HEK293 (cell line): Measurements from ENCODE around the gene FICD.

ENCODE experiments used
- HOXC10 ChIP-seq: sonication (generic); formaldehyde crosslinking; IDR thresholded peaks from 2 replicates; pipeline ENCODE4 v1.8.1; 2023; ENCODE audit warnings: mild to moderate bottlenecking, missing genetic modification reagents
- HOXD13 ChIP-seq: sonication (generic); formaldehyde crosslinking; IDR thresholded peaks from 2 replicates; pipeline ENCODE4 v1.8.0; 2022; ENCODE audit warnings: missing genetic modification reagents, borderline replicate concordance
- KLF16 ChIP-seq: fragments of 450-650 bp; formaldehyde crosslinking; IDR thresholded peaks from 2 replicates; pipeline ENCODE4 v1.5.1; 2017; ENCODE audit warnings: missing biosample characterization, missing genetic modification characterization
- SCRT2 ChIP-seq: fragments of 450-650 bp; formaldehyde crosslinking; IDR thresholded peaks from 2 replicates; pipeline ENCODE4 v1.5.1; 2016; ENCODE audit warnings: missing biosample characterization, missing genetic modification characterization
- ZBTB17 ChIP-seq: fragments of 450-650 bp; formaldehyde crosslinking; IDR thresholded peaks from 2 replicates; pipeline ENCODE4 v1.5.1; 2016; ENCODE audit warnings: missing biosample characterization, missing genetic modification characterization
- ZBTB48 ChIP-seq: fragments of 450-650 bp; formaldehyde crosslinking; IDR thresholded peaks from 2 replicates; pipeline ENCODE4 v1.5.1; 2016; ENCODE audit warnings: missing biosample characterization, missing genetic modification characterization
- ZNF157 ChIP-seq: fragments of 450-650 bp; formaldehyde crosslinking; IDR thresholded peaks from 2 replicates; pipeline ENCODE4 v1.5.1; 2016; ENCODE audit warnings: missing biosample characterization, missing genetic modification characterization
- ZNF184 ChIP-seq: fragments of 450-650 bp; IDR thresholded peaks from 2 replicates; pipeline ENCODE4 v1.5.1; 2018; ENCODE audit warnings: missing biosample characterization, mild to moderate bottlenecking, missing genetic modification characterization
- ZNF211 ChIP-seq: fragments of 450-650 bp; formaldehyde crosslinking; IDR thresholded peaks from 2 replicates; pipeline ENCODE4 v1.5.1; 2016; ENCODE audit warnings: low read depth, missing biosample characterization, missing genetic modification characterization
- ZNF223 ChIP-seq: fragments of 450-650 bp; formaldehyde crosslinking; IDR thresholded peaks from 2 replicates; pipeline ENCODE4 v1.5.1; 2016; ENCODE audit warnings: missing biosample characterization, missing genetic modification characterization
- ZNF248 ChIP-seq: fragments of 450-650 bp; formaldehyde crosslinking; IDR thresholded peaks from 2 replicates; pipeline ENCODE4 v1.5.1; 2017; ENCODE audit warnings: missing biosample characterization, missing genetic modification characterization
- ZNF292 ChIP-seq: fragments of 450-650 bp; formaldehyde crosslinking; IDR thresholded peaks from 2 replicates; pipeline ENCODE4 v1.5.1; 2016; ENCODE audit warnings: low read depth, missing biosample characterization, missing genetic modification characterization, borderline replicate concordance
- ZNF354C ChIP-seq: fragments of 450-650 bp; formaldehyde crosslinking; IDR thresholded peaks from 2 replicates; pipeline ENCODE4 v1.5.1; 2016; ENCODE audit warnings: missing biosample characterization, missing genetic modification characterization, low read depth, borderline replicate concordance
- ZNF529 ChIP-seq: fragments of 450-650 bp; formaldehyde crosslinking; IDR thresholded peaks from 2 replicates; pipeline ENCODE4 v1.5.1; 2017; ENCODE audit warnings: missing genetic modification characterization, missing biosample characterization; ENCODE audit not compliant: insufficient replicate concordance
- ZNF670 ChIP-seq: fragments of 450-650 bp; formaldehyde crosslinking; IDR thresholded peaks from 2 replicates; pipeline ENCODE4 v1.5.1; 2016; ENCODE audit warnings: missing biosample characterization, missing genetic modification characterization, low read depth
- ZNF76 ChIP-seq: fragments of 450-650 bp; formaldehyde crosslinking; IDR thresholded peaks from 2 replicates; pipeline ENCODE4; 2016; ENCODE audit warnings: low read depth, missing biosample characterization, missing genetic modification characterization, borderline replicate concordance
- ZNF776 ChIP-seq: fragments of 450-650 bp; formaldehyde crosslinking; IDR thresholded peaks from 2 replicates; pipeline ENCODE4 v1.5.0; 2017; ENCODE audit warnings: missing biosample characterization, missing genetic modification characterization, borderline replicate concordance
- ZNF843 ChIP-seq: fragments of 450-650 bp; formaldehyde crosslinking; IDR thresholded peaks from 2 replicates; pipeline ENCODE4 v1.5.1; 2016; ENCODE audit warnings: missing biosample characterization, missing genetic modification characterization
- TF ChIP-seq, protein P1 (sequence below): fragments of 450-650 bp; formaldehyde crosslinking; IDR thresholded peaks from 2 replicates; pipeline ENCODE4 v1.5.1; 2016; ENCODE audit warnings: missing biosample characterization, missing genetic modification characterization
- TF ChIP-seq, protein P2 (sequence below): fragments of 450-650 bp; formaldehyde crosslinking; IDR thresholded peaks from 2 replicates; pipeline ENCODE4 v1.5.1; 2016; ENCODE audit warnings: missing biosample characterization, missing genetic modification characterization, borderline replicate concordance
- TF ChIP-seq, protein P3 (sequence below): fragments of 450-650 bp; formaldehyde crosslinking; IDR thresholded peaks from 2 replicates; pipeline ENCODE4 v1.5.1; 2016; ENCODE audit warnings: missing biosample characterization, missing genetic modification characterization
- TF ChIP-seq, protein P4 (sequence below): fragments of 450-650 bp; formaldehyde crosslinking; IDR thresholded peaks from 2 replicates; pipeline ENCODE4 v1.5.1; 2017; ENCODE audit warnings: missing biosample characterization, missing genetic modification characterization
- TF ChIP-seq, protein P5 (sequence below): fragments of 450-650 bp; formaldehyde crosslinking; IDR thresholded peaks from 2 replicates; pipeline ENCODE4 v1.5.1; 2016; ENCODE audit warnings: missing biosample characterization, missing genetic modification characterization
- TF ChIP-seq, protein P6 (sequence below): fragments of 450-650 bp; formaldehyde crosslinking; IDR thresholded peaks from 2 replicates; pipeline ENCODE4; 2016; ENCODE audit warnings: missing biosample characterization, missing genetic modification characterization

The FICD gene

DNA sequence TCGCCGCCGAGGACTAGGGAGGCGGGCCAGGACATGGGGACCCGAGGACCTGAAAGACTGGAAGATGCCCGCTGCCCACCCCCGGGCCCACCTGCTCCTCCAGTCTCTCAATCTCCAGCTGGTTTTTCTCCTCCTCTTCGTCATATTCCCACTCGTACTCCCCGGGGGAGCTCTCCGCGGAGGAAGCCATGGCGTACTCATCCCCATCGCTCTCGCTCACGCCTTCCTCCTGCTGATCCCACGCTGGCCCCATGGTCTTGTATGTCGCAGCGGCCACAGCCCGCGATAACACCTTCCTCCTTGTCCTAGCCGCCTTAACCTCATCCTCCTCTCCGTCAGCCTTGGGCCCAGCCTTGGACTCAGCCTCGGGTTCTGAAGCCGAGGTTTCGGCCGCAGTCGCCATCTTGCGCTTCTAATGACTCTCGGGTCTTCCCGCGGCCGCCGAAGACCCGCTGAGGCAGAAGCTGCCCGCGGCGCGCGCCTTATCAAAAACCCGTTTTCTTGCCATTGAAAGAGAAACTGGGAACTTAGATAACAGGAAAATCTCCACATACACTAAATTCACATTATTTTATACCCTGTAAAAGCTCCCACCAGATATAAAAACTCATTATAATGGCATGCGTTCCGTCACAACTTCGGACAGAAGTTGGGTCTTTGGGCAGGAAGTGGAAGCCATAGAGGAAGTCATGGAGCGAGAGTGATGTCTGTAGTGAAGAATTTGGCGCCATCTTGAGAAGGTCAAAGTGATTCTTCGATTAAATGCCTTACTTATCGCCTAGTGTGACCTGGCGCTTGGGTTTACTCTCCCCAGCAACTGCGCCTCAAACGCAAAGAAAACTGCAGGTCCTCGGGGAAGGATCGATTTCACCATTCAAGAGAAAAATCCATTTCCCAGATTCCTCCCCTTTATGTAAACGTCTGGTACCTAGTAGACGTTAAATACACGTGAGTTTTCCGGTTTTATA lies 46.0 kb downstream of the FICD start, which contains the start of gene SART3 (continued):
- TF ChIP-seq, protein P1, sequence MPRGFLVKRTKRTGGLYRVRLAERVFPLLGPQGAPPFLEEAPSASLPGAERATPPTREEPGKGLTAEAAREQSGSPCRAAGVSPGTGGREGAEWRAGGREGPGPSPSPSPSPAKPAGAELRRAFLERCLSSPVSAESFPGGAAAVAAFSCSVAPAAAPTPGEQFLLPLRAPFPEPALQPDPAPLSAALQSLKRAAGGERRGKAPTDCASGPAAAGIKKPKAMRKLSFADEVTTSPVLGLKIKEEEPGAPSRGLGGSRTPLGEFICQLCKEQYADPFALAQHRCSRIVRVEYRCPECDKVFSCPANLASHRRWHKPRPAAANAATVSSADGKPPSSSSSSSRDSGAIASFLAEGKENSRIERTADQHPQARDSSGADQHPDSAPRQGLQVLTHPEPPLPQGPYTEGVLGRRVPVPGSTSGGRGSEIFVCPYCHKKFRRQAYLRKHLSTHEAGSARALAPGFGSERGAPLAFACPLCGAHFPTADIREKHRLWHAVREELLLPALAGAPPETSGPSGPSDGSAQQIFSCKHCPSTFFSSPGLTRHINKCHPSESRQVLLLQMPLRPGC (tag by site-specific recombination) = peak; percentile 46; the same call in 1 of the 2 replicates
- TF ChIP-seq, protein P2, sequence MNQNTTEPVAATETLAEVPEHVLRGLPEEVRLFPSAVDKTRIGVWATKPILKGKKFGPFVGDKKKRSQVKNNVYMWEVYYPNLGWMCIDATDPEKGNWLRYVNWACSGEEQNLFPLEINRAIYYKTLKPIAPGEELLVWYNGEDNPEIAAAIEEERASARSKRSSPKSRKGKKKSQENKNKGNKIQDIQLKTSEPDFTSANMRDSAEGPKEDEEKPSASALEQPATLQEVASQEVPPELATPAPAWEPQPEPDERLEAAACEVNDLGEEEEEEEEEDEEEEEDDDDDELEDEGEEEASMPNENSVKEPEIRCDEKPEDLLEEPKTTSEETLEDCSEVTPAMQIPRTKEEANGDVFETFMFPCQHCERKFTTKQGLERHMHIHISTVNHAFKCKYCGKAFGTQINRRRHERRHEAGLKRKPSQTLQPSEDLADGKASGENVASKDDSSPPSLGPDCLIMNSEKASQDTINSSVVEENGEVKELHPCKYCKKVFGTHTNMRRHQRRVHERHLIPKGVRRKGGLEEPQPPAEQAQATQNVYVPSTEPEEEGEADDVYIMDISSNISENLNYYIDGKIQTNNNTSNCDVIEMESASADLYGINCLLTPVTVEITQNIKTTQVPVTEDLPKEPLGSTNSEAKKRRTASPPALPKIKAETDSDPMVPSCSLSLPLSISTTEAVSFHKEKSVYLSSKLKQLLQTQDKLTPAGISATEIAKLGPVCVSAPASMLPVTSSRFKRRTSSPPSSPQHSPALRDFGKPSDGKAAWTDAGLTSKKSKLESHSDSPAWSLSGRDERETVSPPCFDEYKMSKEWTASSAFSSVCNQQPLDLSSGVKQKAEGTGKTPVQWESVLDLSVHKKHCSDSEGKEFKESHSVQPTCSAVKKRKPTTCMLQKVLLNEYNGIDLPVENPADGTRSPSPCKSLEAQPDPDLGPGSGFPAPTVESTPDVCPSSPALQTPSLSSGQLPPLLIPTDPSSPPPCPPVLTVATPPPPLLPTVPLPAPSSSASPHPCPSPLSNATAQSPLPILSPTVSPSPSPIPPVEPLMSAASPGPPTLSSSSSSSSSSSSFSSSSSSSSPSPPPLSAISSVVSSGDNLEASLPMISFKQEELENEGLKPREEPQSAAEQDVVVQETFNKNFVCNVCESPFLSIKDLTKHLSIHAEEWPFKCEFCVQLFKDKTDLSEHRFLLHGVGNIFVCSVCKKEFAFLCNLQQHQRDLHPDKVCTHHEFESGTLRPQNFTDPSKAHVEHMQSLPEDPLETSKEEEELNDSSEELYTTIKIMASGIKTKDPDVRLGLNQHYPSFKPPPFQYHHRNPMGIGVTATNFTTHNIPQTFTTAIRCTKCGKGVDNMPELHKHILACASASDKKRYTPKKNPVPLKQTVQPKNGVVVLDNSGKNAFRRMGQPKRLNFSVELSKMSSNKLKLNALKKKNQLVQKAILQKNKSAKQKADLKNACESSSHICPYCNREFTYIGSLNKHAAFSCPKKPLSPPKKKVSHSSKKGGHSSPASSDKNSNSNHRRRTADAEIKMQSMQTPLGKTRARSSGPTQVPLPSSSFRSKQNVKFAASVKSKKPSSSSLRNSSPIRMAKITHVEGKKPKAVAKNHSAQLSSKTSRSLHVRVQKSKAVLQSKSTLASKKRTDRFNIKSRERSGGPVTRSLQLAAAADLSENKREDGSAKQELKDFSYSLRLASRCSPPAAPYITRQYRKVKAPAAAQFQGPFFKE (tag by site-specific recombination) = no peak
- TF ChIP-seq, protein P3, sequence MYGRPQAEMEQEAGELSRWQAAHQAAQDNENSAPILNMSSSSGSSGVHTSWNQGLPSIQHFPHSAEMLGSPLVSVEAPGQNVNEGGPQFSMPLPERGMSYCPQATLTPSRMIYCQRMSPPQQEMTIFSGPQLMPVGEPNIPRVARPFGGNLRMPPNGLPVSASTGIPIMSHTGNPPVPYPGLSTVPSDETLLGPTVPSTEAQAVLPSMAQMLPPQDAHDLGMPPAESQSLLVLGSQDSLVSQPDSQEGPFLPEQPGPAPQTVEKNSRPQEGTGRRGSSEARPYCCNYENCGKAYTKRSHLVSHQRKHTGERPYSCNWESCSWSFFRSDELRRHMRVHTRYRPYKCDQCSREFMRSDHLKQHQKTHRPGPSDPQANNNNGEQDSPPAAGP (tag by site-specific recombination) = no peak
- TF ChIP-seq ZNF211 (no peak), ZNF529 (tag by site-specific recombination) (no peak), SCRT2 (tag by site-specific recombination) (no peak), ZBTB17 (tag by site-specific recombination) (peak; percentile 98), ZNF223 (tag by site-specific recombination) (no peak), ZNF157 (tag by site-specific recombination) (no peak), ZNF292 (tag by site-specific recombination) (no peak), HOXC10 (CRISPR knock-in tag) (no peak), KLF16 (tag by site-specific recombination) (no peak; the same call in 1 of the 2 replicates), ZNF776 (no peak), ZNF670 (no peak), ZNF354C (tag by site-specific recombination) (no peak), HOXD13 (no peak), ZNF184 (tag by site-specific recombination) (no peak), ZNF248 (no peak), ZNF76 (tag by site-specific recombination) (peak; percentile 84; the same call in 1 of the 2 replicates), ZBTB48 (tag by site-specific recombination) (no peak), ZNF843 (tag by site-specific recombination) (no peak)
- TF ChIP-seq, protein P4, sequence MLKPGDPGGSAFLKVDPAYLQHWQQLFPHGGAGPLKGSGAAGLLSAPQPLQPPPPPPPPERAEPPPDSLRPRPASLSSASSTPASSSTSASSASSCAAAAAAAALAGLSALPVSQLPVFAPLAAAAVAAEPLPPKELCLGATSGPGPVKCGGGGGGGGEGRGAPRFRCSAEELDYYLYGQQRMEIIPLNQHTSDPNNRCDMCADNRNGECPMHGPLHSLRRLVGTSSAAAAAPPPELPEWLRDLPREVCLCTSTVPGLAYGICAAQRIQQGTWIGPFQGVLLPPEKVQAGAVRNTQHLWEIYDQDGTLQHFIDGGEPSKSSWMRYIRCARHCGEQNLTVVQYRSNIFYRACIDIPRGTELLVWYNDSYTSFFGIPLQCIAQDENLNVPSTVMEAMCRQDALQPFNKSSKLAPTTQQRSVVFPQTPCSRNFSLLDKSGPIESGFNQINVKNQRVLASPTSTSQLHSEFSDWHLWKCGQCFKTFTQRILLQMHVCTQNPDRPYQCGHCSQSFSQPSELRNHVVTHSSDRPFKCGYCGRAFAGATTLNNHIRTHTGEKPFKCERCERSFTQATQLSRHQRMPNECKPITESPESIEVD (tag by site-specific recombination) = no peak
- TF ChIP-seq, protein P5, sequence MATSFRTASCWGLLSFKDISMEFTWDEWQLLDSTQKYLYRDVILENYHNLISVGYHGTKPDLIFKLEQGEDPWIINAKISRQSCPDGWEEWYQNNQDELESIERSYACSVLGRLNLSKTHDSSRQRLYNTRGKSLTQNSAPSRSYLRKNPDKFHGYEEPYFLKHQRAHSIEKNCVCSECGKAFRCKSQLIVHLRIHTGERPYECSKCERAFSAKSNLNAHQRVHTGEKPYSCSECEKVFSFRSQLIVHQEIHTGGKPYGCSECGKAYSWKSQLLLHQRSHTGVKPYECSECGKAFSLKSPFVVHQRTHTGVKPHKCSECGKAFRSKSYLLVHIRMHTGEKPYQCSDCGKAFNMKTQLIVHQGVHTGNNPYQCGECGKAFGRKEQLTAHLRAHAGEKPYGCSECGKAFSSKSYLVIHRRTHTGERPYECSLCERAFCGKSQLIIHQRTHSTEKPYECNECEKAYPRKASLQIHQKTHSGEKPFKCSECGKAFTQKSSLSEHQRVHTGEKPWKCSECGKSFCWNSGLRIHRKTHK (tag by site-specific recombination) = no peak
- TF ChIP-seq, protein P6, sequence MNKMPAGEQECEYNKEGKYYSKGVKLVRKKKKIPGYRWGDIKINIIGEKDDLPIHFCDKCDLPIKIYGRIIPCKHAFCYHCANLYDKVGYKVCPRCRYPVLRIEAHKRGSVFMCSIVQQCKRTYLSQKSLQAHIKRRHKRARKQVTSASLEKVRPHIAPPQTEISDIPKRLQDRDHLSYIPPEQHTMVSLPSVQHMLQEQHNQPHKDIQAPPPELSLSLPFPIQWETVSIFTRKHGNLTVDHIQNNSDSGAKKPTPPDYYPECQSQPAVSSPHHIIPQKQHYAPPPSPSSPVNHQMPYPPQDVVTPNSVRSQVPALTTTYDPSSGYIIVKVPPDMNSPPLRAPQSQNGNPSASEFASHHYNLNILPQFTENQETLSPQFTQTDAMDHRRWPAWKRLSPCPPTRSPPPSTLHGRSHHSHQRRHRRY = no peak
